GM23248 (cell line): ENCODE results near the gene NPSR1.
"Not testable (repeated sequence)": the region's sequence is repeated elsewhere in the genome, so short reads cannot be mapped to it uniquely, and the experiment has no call there.

Source experiments
- EZH2 ChIP-seq: fragments of 200-600 bp; sonication (generic); IDR thresholded peaks from 2 replicates; pipeline ENCODE4 v1.6.1; 2018; ENCODE audit warnings: antibody characterized with exemption, mild to moderate bottlenecking; ENCODE audit not compliant: insufficient read depth, poor library complexity, severe bottlenecking
- EZH2phosphoT487 ChIP-seq: fragments of 200-600 bp; sonication (generic); IDR thresholded peaks from 2 replicates; pipeline ENCODE4 v1.6.1; 2018; ENCODE audit warnings: antibody characterized with exemption, moderate library complexity, mild to moderate bottlenecking, low read depth; ENCODE audit not compliant: insufficient read depth

- not testable (repeated sequence) for TF ChIP-seq EZH2, EZH2phosphoT487
Observed at GRCh38 chr7:34867341-34867740, 209.3 kb downstream of the NPSR1 start.
